Natural killer cell (primary cell): ENCODE measurements around the gene CYP3A5. TPM values are rescaled to one million over a fixed set of nuclear protein-coding genes. Genes with fewer than 3 reads are reported as not detected.
"Not testable (repeated sequence)": the region's sequence is repeated elsewhere in the genome, so short reads cannot be mapped to it uniquely, and the experiment has no call there.

Experiments used
- ATAC-seq, 3 donors: fragments of 150-1000 bp in 2 of 3; fragments of 200-7000 bp in 1 of 3; cut with Tn5 transposase; 1 replicate in 1 of 3; 2 replicates in 2 of 3; pipeline ENCODE4 v1.10.0; 2021; ENCODE audit warnings: mild to moderate bottlenecking in 2 of 3, moderate library complexity in 2 of 3
- DNase-seq, 2 donors: peaks; one replicate each; pipeline versions ENCODE4 v3.0.0 to v3.0.0-alpha.2; 2013 to 2021; ENCODE audit warnings: mixed read lengths in 1 of 2
- H3K27ac ChIP-seq: one replicate; pipeline ENCODE4 v1.5.1; 2013; ENCODE audit warnings: mild to moderate bottlenecking, low read length
- H3K27me3 ChIP-seq: one replicate; pipeline ENCODE4 v1.6.1; 2013; ENCODE audit warnings: low read length; ENCODE audit not compliant: control insufficient read depth, insufficient read depth
- H3K36me3 ChIP-seq: one replicate; pipeline ENCODE4 v1.6.1; 2013; ENCODE audit warnings: low read length; ENCODE audit not compliant: control insufficient read depth, insufficient read depth
- H3K4me1 ChIP-seq: one replicate; pipeline ENCODE4 v1.6.1; 2013; ENCODE audit warnings: low read length; ENCODE audit not compliant: control insufficient read depth, insufficient read depth
- H3K4me3 ChIP-seq: one replicate; pipeline ENCODE4 v1.5.1; 2013; ENCODE audit warnings: low read length
- H3K9me3 ChIP-seq: one replicate; pipeline ENCODE4 v1.6.1; 2013; ENCODE audit warnings: low read length; ENCODE audit not compliant: control insufficient read depth, insufficient read depth
- H3K27ac Mint-ChIP-seq, 2 donors: one replicate each; pipeline ENCODE4 v1.8.0; 2022; ENCODE audit warnings: mild to moderate bottlenecking in 2 of 2, mixed read lengths in 2 of 2, moderate library complexity in 1 of 2
- H3K27me3 Mint-ChIP-seq, 2 donors: one replicate each; pipeline ENCODE4 v1.8.0; 2022; ENCODE audit warnings: low read depth in 2 of 2, mixed read lengths in 2 of 2
- H3K36me3 Mint-ChIP-seq: one replicate; pipeline ENCODE4 v1.8.0; 2022; ENCODE audit warnings: mixed read lengths
- H3K4me1 Mint-ChIP-seq, 2 donors: one replicate each; pipeline ENCODE4 v1.8.0; 2022; ENCODE audit warnings: mixed read lengths in 2 of 2
- H3K4me3 Mint-ChIP-seq: one replicate; pipeline ENCODE4 v1.8.0; 2022; ENCODE audit warnings: mild to moderate bottlenecking, moderate library complexity, mixed read lengths
- H3K9me3 Mint-ChIP-seq, 2 donors: one replicate each; pipeline ENCODE4 v1.8.0; 2022; ENCODE audit warnings: mixed read lengths in 2 of 2
- WGBS: methylation state at CpG from one replicate; pipeline ENCODE4 v1.1.7; 2013; ENCODE audit warnings: missing lambda C conversion rate; ENCODE audit not compliant: insufficient coverage; 5-methylcytosine and 5-hydroxymethylcytosine counted together
- intact Hi-C: fragments of 100-400 bp; cut with micrococcal nuclease; formaldehyde crosslinking; loops from one replicate; pipeline ENCODE4 v1.14.2; 2022
- total RNA-seq, 4 donors: library from RNA; stranded (reverse); fragments of 120-200 nt in 1 of 4; gene quantifications; one replicate each; pipeline versions ENCODE4 v1.2.3 to v1.2.4, GENCODE V29; 2013 to 2022
- TF ChIP-seq, protein P1 (sequence below): fragments of 200-600 bp; IDR thresholded peaks from one replicate; pipeline ENCODE4 v1.8.0; 2022; ENCODE audit warnings: antibody characterized with exemption

CYP3A5 gene
- total RNA-seq, 3 donors from 2014 or later (not counting 1 experiment from before 2014, with no cell fraction given): 0.14 TPM; not detected in 2

DNA sequence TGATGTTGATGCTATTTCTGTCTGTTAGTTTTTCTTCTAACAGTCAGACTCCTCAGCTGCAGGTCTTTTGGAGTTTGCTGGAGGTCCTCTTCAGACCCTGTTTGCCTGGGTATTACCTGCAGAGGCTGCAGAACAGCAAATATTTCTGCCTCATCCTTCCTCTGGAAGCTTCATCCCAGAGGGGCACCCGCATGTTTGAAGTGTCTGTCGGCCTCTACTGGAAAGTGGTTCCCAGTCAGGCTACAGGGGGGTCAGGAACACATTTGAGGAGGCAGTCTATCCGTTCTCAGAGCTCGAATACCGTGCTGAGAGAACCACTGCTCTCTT is 13.3 kb upstream of the CYP3A5 start:
- no peaks in the 10 kb centered on the region for H3K4me1 ChIP-seq
- no peaks in the 10 kb centered on the region for H3K9me3 ChIP-seq
- no peaks in the 10 kb centered on the region for H3K27me3 ChIP-seq
- H3K4me3 ChIP-seq: no peak overlapping the region
- Mint-ChIP-seq H3K9me3 (peaks cover 0 to 7% of the 10 kb centered on the region in 2 donors), H3K36me3 (peaks cover 7% of the 10 kb centered on the region), H3K27me3 (peaks cover 0 to 10% of the 10 kb centered on the region in 2 donors), H3K4me3 (no peak overlapping the region), H3K4me1 (no peaks in the 10 kb centered on the region), H3K27ac (no peak overlapping the region)
- no peak for DNase-seq
- no peaks in the 10 kb centered on the region for H3K36me3 ChIP-seq
- no peak overlapping the region for H3K27ac ChIP-seq
- ATAC-seq: no peak
- TF ChIP-seq, protein P1, sequence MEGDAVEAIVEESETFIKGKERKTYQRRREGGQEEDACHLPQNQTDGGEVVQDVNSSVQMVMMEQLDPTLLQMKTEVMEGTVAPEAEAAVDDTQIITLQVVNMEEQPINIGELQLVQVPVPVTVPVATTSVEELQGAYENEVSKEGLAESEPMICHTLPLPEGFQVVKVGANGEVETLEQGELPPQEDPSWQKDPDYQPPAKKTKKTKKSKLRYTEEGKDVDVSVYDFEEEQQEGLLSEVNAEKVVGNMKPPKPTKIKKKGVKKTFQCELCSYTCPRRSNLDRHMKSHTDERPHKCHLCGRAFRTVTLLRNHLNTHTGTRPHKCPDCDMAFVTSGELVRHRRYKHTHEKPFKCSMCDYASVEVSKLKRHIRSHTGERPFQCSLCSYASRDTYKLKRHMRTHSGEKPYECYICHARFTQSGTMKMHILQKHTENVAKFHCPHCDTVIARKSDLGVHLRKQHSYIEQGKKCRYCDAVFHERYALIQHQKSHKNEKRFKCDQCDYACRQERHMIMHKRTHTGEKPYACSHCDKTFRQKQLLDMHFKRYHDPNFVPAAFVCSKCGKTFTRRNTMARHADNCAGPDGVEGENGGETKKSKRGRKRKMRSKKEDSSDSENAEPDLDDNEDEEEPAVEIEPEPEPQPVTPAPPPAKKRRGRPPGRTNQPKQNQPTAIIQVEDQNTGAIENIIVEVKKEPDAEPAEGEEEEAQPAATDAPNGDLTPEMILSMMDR: no peak
- intact Hi-C loops: no loop called here
- 79% methylated on average over 5 of the region's 5 CpGs for WGBS

- intact Hi-C loops: not testable (repeated sequence)
- WGBS: 96% methylated on average over 6 of the region's 6 CpGs
These were observed 12.8 kb upstream of the CYP3A5 start for GRCh38 chr7:99692563-99692962.

DNA sequence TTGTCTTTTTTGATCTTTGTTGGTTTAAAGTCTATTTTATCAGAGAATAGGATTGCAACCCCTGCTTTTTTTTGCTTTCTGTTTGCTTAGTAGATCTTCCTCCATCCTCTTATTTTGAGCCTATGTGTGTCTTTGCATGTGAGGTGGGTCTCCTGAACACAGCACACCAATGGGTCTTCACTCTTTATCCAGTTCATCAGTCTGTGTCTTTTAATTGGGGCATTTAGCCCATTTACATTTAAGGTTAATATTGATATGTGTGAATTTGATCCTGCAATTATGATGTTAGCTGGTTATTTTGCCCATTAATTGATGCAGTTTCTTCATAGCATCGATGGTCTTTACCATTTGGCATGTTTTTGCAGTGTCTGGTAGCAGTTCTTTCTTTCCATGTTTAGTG is 11.9 kb upstream of the CYP3A5 start:
- H3K27ac Mint-ChIP-seq, H3K4me3 ChIP-seq, H3K4me1 Mint-ChIP-seq, intact Hi-C loops, DNase-seq, H3K9me3 ChIP-seq, H3K36me3 Mint-ChIP-seq, H3K27me3 ChIP-seq, ATAC-seq, H3K4me3 Mint-ChIP-seq, H3K4me1 ChIP-seq, H3K36me3 ChIP-seq, H3K27ac ChIP-seq, H3K9me3 Mint-ChIP-seq: not testable (repeated sequence)
- WGBS: 77% methylated on average over 1 of the region's 1 CpG
- peaks cover 5 to 19% of the 10 kb centered on the region in 2 donors for H3K27me3 Mint-ChIP-seq

More at GRCh38 chr7:99692563-99692962, 12.8 kb upstream of the CYP3A5 start:
- ATAC-seq, DNase-seq, H3K4me3 Mint-ChIP-seq, H3K27ac ChIP-seq, H3K27ac Mint-ChIP-seq, H3K4me1 Mint-ChIP-seq, H3K9me3 Mint-ChIP-seq, H3K36me3 ChIP-seq, H3K4me3 ChIP-seq, H3K9me3 ChIP-seq, H3K4me1 ChIP-seq, H3K36me3 Mint-ChIP-seq, H3K27me3 ChIP-seq: not testable (repeated sequence)
- H3K27me3 Mint-ChIP-seq: peaks cover 0 to 11% of the 10 kb centered on the region in 2 donors

DNA sequence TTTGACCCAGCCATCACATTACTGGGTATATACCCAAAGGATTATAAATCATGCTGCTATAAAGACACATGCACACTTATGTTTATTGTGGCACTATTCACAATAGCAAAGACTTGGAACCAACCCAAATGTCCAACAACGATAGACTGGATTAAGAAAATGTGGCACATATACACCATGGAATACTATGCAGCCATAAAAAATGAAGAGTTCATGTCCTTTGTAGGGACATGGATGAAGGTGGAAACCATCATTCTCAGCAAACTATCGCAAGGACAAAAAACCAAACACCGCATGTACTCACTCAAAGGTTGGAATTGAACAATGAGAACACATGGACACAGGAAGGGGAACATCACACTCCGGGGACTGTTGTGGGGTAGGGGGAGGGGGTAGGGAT is 11.1 kb upstream of the CYP3A5 start:
- H3K27me3 ChIP-seq, ATAC-seq, H3K4me1 ChIP-seq, H3K36me3 Mint-ChIP-seq, H3K27ac Mint-ChIP-seq, H3K4me3 ChIP-seq, intact Hi-C loops, H3K4me3 Mint-ChIP-seq, H3K4me1 Mint-ChIP-seq, H3K9me3 ChIP-seq, H3K27ac ChIP-seq, H3K9me3 Mint-ChIP-seq, H3K36me3 ChIP-seq, DNase-seq: not testable (repeated sequence)
- H3K27me3 Mint-ChIP-seq: peaks cover 5 to 19% of the 10 kb centered on the region in 2 donors
- 100% methylated on average over 3 of the region's 4 CpGs for WGBS

GRCh38 chr7:99685871-99686608 is 6.2 kb upstream of the CYP3A5 start:
- H3K4me1 ChIP-seq, H3K4me3 ChIP-seq, H3K4me1 Mint-ChIP-seq, H3K27ac ChIP-seq, intact Hi-C loops, H3K36me3 ChIP-seq, H3K27me3 ChIP-seq, DNase-seq, H3K9me3 ChIP-seq, H3K9me3 Mint-ChIP-seq, H3K4me3 Mint-ChIP-seq, ATAC-seq, H3K27ac Mint-ChIP-seq: not testable (repeated sequence)
- Mint-ChIP-seq H3K36me3 (peaks cover 14% of the 10 kb centered on the region), H3K27me3 (peaks cover 10 to 27% of the 10 kb centered on the region in 2 donors)
- 94% methylated on average over 14 of the region's 14 CpGs for WGBS
